Tibial artery (tissue), 4 donors: ENCODE results near the gene RETREG1.

ENCODE experiments used
- DNase-seq, 2 donors: peaks; one replicate each; pipeline ENCODE4 v3.0.0-alpha.2; 2019
- H3K27ac ChIP-seq, 2 donors: fragments of 200-600 bp; sonication (generic) in 1 of 2; 1 replicate in 1 of 2; 2 replicates in 1 of 2; pipeline ENCODE4 v1.5.1; 2018 to 2019; ENCODE audit warnings: mild to moderate bottlenecking in 1 of 2
- H3K27me3 ChIP-seq, 2 donors: fragments of 200-600 bp; sonication (generic) in 1 of 2; one replicate each; pipeline versions ENCODE4 v1.5.1 to v1.6.0; 2016 to 2019
- H3K36me3 ChIP-seq, 3 donors: fragments of 200-600 bp; sonication (generic) in 2 of 3; one replicate each; pipeline ENCODE4 v1.5.1; 2016 to 2019; ENCODE audit warnings: mild to moderate bottlenecking in 2 of 3
- H3K4me1 ChIP-seq, 4 donors: fragments of 200-600 bp; sonication (generic) in 2 of 4; 1 replicate in 3 of 4; 2 replicates in 1 of 4; pipeline ENCODE4 v1.5.1; 2016 to 2019
- H3K4me3 ChIP-seq, 2 donors: fragments of 200-600 bp; sonication (generic) in 1 of 2; 1 replicate in 1 of 2; 2 replicates in 1 of 2; pipeline ENCODE4 v1.5.1; 2018 to 2019; ENCODE audit warnings: mild to moderate bottlenecking in 2 of 2
- H3K9me3 ChIP-seq, 3 donors: fragments of 200-600 bp; sonication (generic) in 1 of 3; one replicate each; pipeline ENCODE4 v1.5.1; 2016 to 2019
- CTCF ChIP-seq, 2 experiments: fragments of 200-600 bp in 1 of 2; fragments of 450-650 bp in 1 of 2; IDR thresholded peaks; one replicate each; pipeline ENCODE4 v1.5.1; 2017 to 2019; ENCODE audit warnings: antibody characterized with exemption in 2 of 2, mild to moderate bottlenecking in 1 of 2, moderate library complexity in 1 of 2
- intact Hi-C: fragments of 100-400 bp; cut with DNase I; formaldehyde crosslinking; loops from one replicate; pipeline ENCODE4 v1.15.0; 2023; ENCODE audit warnings: low total_unique reads

Gene RETREG1

DNA sequence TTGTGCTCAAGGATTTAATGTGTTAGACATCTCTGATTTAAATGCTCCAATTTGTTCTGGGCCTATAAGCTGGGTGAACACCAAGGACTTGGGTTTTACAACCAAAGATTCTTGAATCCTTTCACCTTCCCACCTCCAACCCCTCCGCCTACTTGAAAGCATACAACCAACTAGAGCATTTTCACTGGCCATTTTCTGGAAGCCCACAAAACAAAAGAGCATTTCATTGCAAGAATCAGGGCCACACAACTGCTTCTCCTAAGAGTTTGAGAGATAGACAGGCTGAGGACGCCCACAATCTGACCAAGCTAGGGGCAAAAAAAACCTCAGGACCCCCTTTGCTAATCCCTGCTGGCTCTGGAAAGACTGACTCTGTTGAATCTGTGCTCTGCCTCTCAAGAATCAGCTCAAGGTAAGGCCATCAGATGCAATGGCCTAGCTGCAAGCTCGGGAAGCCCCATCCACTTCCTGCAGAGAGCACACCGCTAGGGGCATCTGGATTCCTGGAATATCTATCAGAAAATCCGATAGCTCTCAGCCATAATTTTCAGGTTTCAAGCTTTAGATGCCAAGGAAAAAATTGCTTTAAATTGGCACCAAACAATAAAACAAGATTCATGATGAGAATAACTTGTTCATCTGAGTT, 57.7 kb downstream of the RETREG1 start:
- H3K27me3 ChIP-seq, result no peaks in the 10 kb centered on the region
- no peaks in the 10 kb centered on the region for H3K36me3 ChIP-seq
- no peak overlapping the region for H3K4me3 ChIP-seq
- no peaks in the 10 kb centered on the region for H3K4me1 ChIP-seq
- no peaks in the 10 kb centered on the region for H3K9me3 ChIP-seq
- TF ChIP-seq CTCF (IDR thresholded peaks at IDR 0.05), result no peak
- intact Hi-C loops, result no loop called here
- no peak overlapping the region for H3K27ac ChIP-seq
- no peak for DNase-seq

- Histone ChIP-seq H3K27ac (no peak overlapping the region), H3K27me3 (no peaks in the 10 kb centered on the region), H3K36me3 (no peaks in the 10 kb centered on the region), H3K9me3 (no peaks in the 10 kb centered on the region), H3K4me3 (no peak overlapping the region), H3K4me1 (no peaks in the 10 kb centered on the region)
- no peak for TF ChIP-seq CTCF (IDR thresholded peaks at IDR 0.05)
- no peak for DNase-seq
- intact Hi-C loops, result no loop called here
Observed at GRCh38 chr5:16557477-16557876, 59.3 kb downstream of the RETREG1 start.

DNA sequence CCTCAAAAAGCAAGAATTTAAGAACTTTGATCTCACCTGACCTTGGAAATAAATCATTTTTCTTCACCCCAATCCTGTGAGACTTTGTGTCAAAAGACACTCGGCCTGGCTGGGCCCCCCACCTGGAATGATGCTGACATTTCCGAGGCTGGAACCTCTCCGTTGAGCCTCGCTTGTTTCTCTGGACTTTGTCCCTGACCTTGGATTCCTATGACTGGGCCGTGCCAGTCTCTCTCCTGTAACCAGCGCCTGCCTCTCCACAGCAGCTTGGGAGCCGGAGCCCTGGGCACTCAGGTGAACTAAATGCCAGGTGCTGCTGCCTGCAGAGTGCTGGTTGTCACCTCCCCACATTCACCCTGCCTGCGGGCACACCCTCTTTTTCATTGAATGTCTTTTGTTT, 62.7 kb downstream of the RETREG1 start:
- H3K27me3 ChIP-seq, result no peaks in the 10 kb centered on the region
- H3K36me3 ChIP-seq, result no peaks in the 10 kb centered on the region
- H3K9me3 ChIP-seq, result no peaks in the 10 kb centered on the region
- no peak overlapping the region for H3K4me3 ChIP-seq
- no peak for DNase-seq
- H3K4me1 ChIP-seq, result no peaks in the 10 kb centered on the region
- no peak for TF ChIP-seq CTCF (IDR thresholded peaks at IDR 0.05)
- intact Hi-C loops, result no loop called here
- no peak overlapping the region for H3K27ac ChIP-seq

- Histone ChIP-seq H3K27me3 (no peaks in the 10 kb centered on the region), H3K9me3 (no peaks in the 10 kb centered on the region), H3K27ac (no peak overlapping the region), H3K4me3 (no peak overlapping the region), H3K36me3 (no peaks in the 10 kb centered on the region), H3K4me1 (no peaks in the 10 kb centered on the region)
- peak; percentile 80 to 85 for DNase-seq
- TF ChIP-seq CTCF (IDR thresholded peaks at IDR 0.05), result peak; percentile 74 to 76
- intact Hi-C loops, result no loop called here
Observed at GRCh38 chr5:16552666-16553343, 64.0 kb downstream of the RETREG1 start.

- H3K4me3 ChIP-seq, result no peak overlapping the region
- intact Hi-C loops, result no loop called here
- DNase-seq, result no peak
- H3K27ac ChIP-seq, result no peak overlapping the region
- H3K36me3 ChIP-seq, result no peaks in the 10 kb centered on the region
- no peaks in the 10 kb centered on the region for H3K9me3 ChIP-seq
- H3K27me3 ChIP-seq, result no peaks in the 10 kb centered on the region
- peaks cover 0 to 5% (median 0%) of the 10 kb centered on the region in 4 donors for H3K4me1 ChIP-seq
- TF ChIP-seq CTCF (IDR thresholded peaks at IDR 0.05), result no peak
Observed at GRCh38 chr5:16551628-16552027, 65.2 kb downstream of the RETREG1 start.
